CD14-positive monocyte (primary cell): ENCODE data around the gene RNF123. TPM values are rescaled to one million over a fixed set of nuclear protein-coding genes. Genes with fewer than 3 reads are reported as not detected.

Experiments used
- DNase-seq, 3 donors: peaks; one replicate each; pipeline ENCODE4 v3.0.0-alpha.2; 2011 to 2022
- H2AFZ ChIP-seq: 2 replicates; pipeline ENCODE4 v1.6.0; 2012; ENCODE audit warnings: mild to moderate bottlenecking, low read depth, low read length, inconsistent platforms; ENCODE audit not compliant: insufficient read depth, poor library complexity, severe bottlenecking
- H3K27ac ChIP-seq, 2 donors: 1 replicate in 1 of 2; 2 replicates in 1 of 2; pipeline ENCODE4 v1.5.1; 2012 to 2013; ENCODE audit warnings: low read length in 2 of 2, control low read depth in 1 of 2, inconsistent platforms in 1 of 2, low read depth in 1 of 2, mild to moderate bottlenecking in 1 of 2
- H3K27me3 ChIP-seq, 2 donors: one replicate each; pipeline versions ENCODE4 v1.6.0 to v1.6.1; 2011 to 2013; ENCODE audit warnings: low read length in 2 of 2; ENCODE audit not compliant: control insufficient read depth in 2 of 2, insufficient read depth in 2 of 2
- H3K36me3 ChIP-seq, 2 donors: replicated peaks in 1 of 2; 1 replicate in 1 of 2; 2 replicates in 1 of 2; pipeline versions ENCODE4 v1.5.1 to v1.6.1; 2012 to 2013; ENCODE audit warnings: low read length in 2 of 2, control low read depth in 1 of 2, inconsistent platforms in 1 of 2, mild to moderate bottlenecking in 1 of 2; ENCODE audit not compliant: insufficient read depth in 2 of 2, control insufficient read depth in 1 of 2
- H3K4me1 ChIP-seq, 2 donors: 1 replicate in 1 of 2; 2 replicates in 1 of 2; pipeline versions ENCODE4 v1.5.1 to v1.6.1; 2012 to 2013; ENCODE audit warnings: low read length in 2 of 2, control low read depth in 1 of 2, inconsistent platforms in 1 of 2, mild to moderate bottlenecking in 1 of 2, moderate library complexity in 1 of 2; ENCODE audit not compliant: insufficient read depth in 2 of 2, control insufficient read depth in 1 of 2
- H3K4me2 ChIP-seq: replicated peaks from 2 replicates; pipeline ENCODE3; 2012; ENCODE audit warnings: low read length, moderate library complexity, mild to moderate bottlenecking; ENCODE audit not compliant: poor library complexity, severe bottlenecking; ENCODE audit errors: extremely low read depth
- H3K4me3 ChIP-seq, 3 experiments: fragments of 200-600 bp in 1 of 3; sonication (generic) in 1 of 3; replicated peaks in 1 of 3; 1 replicate in 2 of 3; 2 replicates in 1 of 3; pipeline ENCODE4 v1.5.1; 2011 to 2013; ENCODE audit warnings: low read length in 3 of 3, mild to moderate bottlenecking in 3 of 3, control low read depth in 2 of 3, low read depth in 2 of 3, inconsistent platforms in 1 of 3, moderate library complexity in 1 of 3
- H3K79me2 ChIP-seq: 2 replicates; pipeline ENCODE4 v1.6.0; 2012; ENCODE audit warnings: mild to moderate bottlenecking, control low read depth, inconsistent platforms, low read length, moderate library complexity; ENCODE audit not compliant: insufficient read depth
- H3K9ac ChIP-seq: 2 replicates; pipeline ENCODE4 v1.6.0; 2017; ENCODE audit warnings: low read length, mild to moderate bottlenecking; ENCODE audit not compliant: insufficient read depth, poor library complexity, severe bottlenecking
- H3K9me3 ChIP-seq, 2 donors: replicated peaks in 1 of 2; 1 replicate in 1 of 2; 2 replicates in 1 of 2; pipeline versions ENCODE4 v1.5.1 to v1.6.1; 2012 to 2013; ENCODE audit warnings: low read length in 2 of 2, control low read depth in 1 of 2; ENCODE audit not compliant: control insufficient read depth in 1 of 2, insufficient read depth in 1 of 2
- H4K20me1 ChIP-seq: 2 replicates; pipeline ENCODE4 v1.6.0; 2012; ENCODE audit warnings: mild to moderate bottlenecking, low read length, control low read depth, moderate library complexity; ENCODE audit not compliant: insufficient read depth
- H3K27ac Mint-ChIP-seq, 7 donors: one replicate each; pipeline ENCODE4 v1.8.0; 2020; ENCODE audit warnings: mild to moderate bottlenecking in 7 of 7, mixed read lengths in 7 of 7, moderate library complexity in 6 of 7, inconsistent platforms in 2 of 7
- H3K27me3 Mint-ChIP-seq, 3 donors: one replicate each; pipeline ENCODE4 v1.8.0; 2021 to 2022; ENCODE audit warnings: low read depth in 3 of 3, mild to moderate bottlenecking in 3 of 3, mixed read lengths in 3 of 3, moderate library complexity in 3 of 3, inconsistent platforms in 1 of 3
- H3K36me3 Mint-ChIP-seq, 2 donors: one replicate each; pipeline ENCODE4 v1.8.0; 2020; ENCODE audit warnings: mixed read lengths in 2 of 2, inconsistent platforms in 1 of 2, mild to moderate bottlenecking in 1 of 2
- H3K4me1 Mint-ChIP-seq: one replicate; pipeline ENCODE4 v1.8.0; 2020; ENCODE audit warnings: mild to moderate bottlenecking, mixed read lengths
- H3K4me3 Mint-ChIP-seq, 2 donors: one replicate each; pipeline ENCODE4 v1.8.0; 2020; ENCODE audit warnings: mild to moderate bottlenecking in 2 of 2, mixed read lengths in 2 of 2, moderate library complexity in 1 of 2
- H3K9me3 Mint-ChIP-seq, 7 donors: one replicate each; pipeline ENCODE4 v1.8.0; 2020 to 2022; ENCODE audit warnings: mixed read lengths in 7 of 7, mild to moderate bottlenecking in 6 of 7, moderate library complexity in 6 of 7, inconsistent platforms in 2 of 7
- CTCF ChIP-seq: fragments of 200-600 bp; IDR thresholded peaks from one replicate; pipeline ENCODE4 v1.8.0; 2022; ENCODE audit warnings: antibody characterized with exemption, mild to moderate bottlenecking
- WGBS: methylation state at CpG from one replicate; pipeline ENCODE4 v1.1.5; 2013; ENCODE audit warnings: missing lambda C conversion rate; ENCODE audit not compliant: insufficient coverage; 5-methylcytosine and 5-hydroxymethylcytosine counted together
- intact Hi-C, 2 donors: fragments of 100-400 bp; cut with micrococcal nuclease; formaldehyde crosslinking; loops; one replicate each; pipeline versions ENCODE4 v1.15.0 to v1.15.1; 2023
- polyA plus RNA-seq, 3 donors: library from polyadenylated mRNA; depleted of rRNA in 1 of 3; unstranded in 2 of 3; stranded (reverse) in 1 of 3; fragments of 300-500 nt in 2 of 3; fragments of >200 nt in 1 of 3; fragmentation: Illumina TruSeq in 2 of 3; gene quantifications; 1 replicate in 2 of 3; 2 replicates in 1 of 3; pipeline ENCODE4 v1.2.3, GENCODE V29; 2012 to 2021

The RNF123 gene
- polyA plus RNA-seq, 3 donors: 11.1 to 46.2 (median 15.7) TPM

GRCh38 chr3:49721896-49722781 lies 32.8 kb downstream of the RNF123 start:
- H3K79me2 ChIP-seq: peaks cover 22% of the 10 kb centered on the region
- 99% methylated on average over 21 of the region's 26 CpGs for WGBS
- no peak overlapping the region for H3K9ac ChIP-seq
- H3K4me3 ChIP-seq: peak overlapping the region in 1 of 3 experiments; percentile 88
- H3K4me2 ChIP-seq: peak overlapping the region; percentile 93
- Mint-ChIP-seq H3K36me3 (peaks cover 26 to 40% of the 10 kb centered on the region in 2 donors), H3K4me1 (peaks cover 38% of the 10 kb centered on the region), H3K27ac (peak overlapping the region; percentile 31 to 97 (median 95)), H3K4me3 (peak overlapping the region in 1 of 2 donors; percentile 95), H3K27me3 (peaks cover 7 to 9% (median 7%) of the 10 kb centered on the region in 3 donors), H3K9me3 (peaks cover 0 to 5% (median 0%) of the 10 kb centered on the region in 7 donors)
- H3K27ac ChIP-seq: peak overlapping the region; percentile 62 to 97
- peaks cover 24 to 41% of the 10 kb centered on the region in 2 donors for H3K36me3 ChIP-seq
- TF ChIP-seq CTCF: no peak
- H3K27me3 ChIP-seq: peaks cover 0 to 7% of the 10 kb centered on the region in 2 donors
- no peak overlapping the region for H2AFZ ChIP-seq
- no peaks in the 10 kb centered on the region for H3K9me3 ChIP-seq
- intact Hi-C loops: loop anchor here (5.0 to 10.0 kb wide), 3 partner anchors 47 to 65 kb away; partner anchors contain the start of genes APEH (in 2 of the 2) and IP6K1 (in 2 of the 2)
- peaks cover 31% of the 10 kb centered on the region for H4K20me1 ChIP-seq
- DNase-seq: peak in 1 of 3 donors; percentile 5
- peaks cover 32 to 43% of the 10 kb centered on the region in 2 donors for H3K4me1 ChIP-seq

GRCh38 chr3:49722896-49723295 lies 33.5 kb downstream of the RNF123 start:
- peak overlapping the region; percentile 92 to 97 (median 95) for H3K27ac Mint-ChIP-seq
- Histone ChIP-seq H3K4me1 (peaks cover 32 to 43% of the 10 kb centered on the region in 2 donors), H3K9me3 (no peaks in the 10 kb centered on the region), H3K36me3 (peaks cover 32 to 49% of the 10 kb centered on the region in 2 donors), H3K79me2 (peaks cover 22% of the 10 kb centered on the region), H3K9ac (peak overlapping the region; percentile 91), H3K4me2 (peak overlapping the region; percentile 93), H2AFZ (peak overlapping the region; percentile 92), H3K27me3 (peaks cover 0 to 7% of the 10 kb centered on the region in 2 donors), H3K4me3 (peak overlapping the region; percentile 82 to 88 (median 82)), H4K20me1 (peaks cover 29% of the 10 kb centered on the region), H3K27ac (peak overlapping the region; percentile 62 to 97)
- WGBS: 96% methylated on average over 7 of the region's 8 CpGs
- H3K4me1 Mint-ChIP-seq: peaks cover 38% of the 10 kb centered on the region
- peaks cover 7% of the 10 kb centered on the region in 3 donors for H3K27me3 Mint-ChIP-seq
- DNase-seq: no peak
- H3K36me3 Mint-ChIP-seq: peaks cover 33 to 48% of the 10 kb centered on the region in 2 donors
- no peak for TF ChIP-seq CTCF
- peak overlapping the region; percentile 87 to 95 for H3K4me3 Mint-ChIP-seq
- H3K9me3 Mint-ChIP-seq: peaks cover 0 to 5% (median 0%) of the 10 kb centered on the region in 7 donors
- intact Hi-C loops: loop anchor here (5.0 to 10.0 kb wide), 3 partner anchors 48 to 64 kb away; partner anchors contain the start of genes APEH (in 2 of the 2) and IP6K1 (in 2 of the 2)
